GM21619 (cell line): ENCODE measurements around the gene PCNX1.
"Not testable (repeated sequence)": the region's sequence is repeated elsewhere in the genome, so short reads cannot be mapped to it uniquely, and the experiment has no call there.

Experiments
- ATAC-seq: cut with Tn5 transposase; IDR thresholded peaks from one replicate; pipeline ENCODE4 v1.9.1; 2021; ENCODE audit not compliant: unreplicated experiment

Gene PCNX1

DNA sequence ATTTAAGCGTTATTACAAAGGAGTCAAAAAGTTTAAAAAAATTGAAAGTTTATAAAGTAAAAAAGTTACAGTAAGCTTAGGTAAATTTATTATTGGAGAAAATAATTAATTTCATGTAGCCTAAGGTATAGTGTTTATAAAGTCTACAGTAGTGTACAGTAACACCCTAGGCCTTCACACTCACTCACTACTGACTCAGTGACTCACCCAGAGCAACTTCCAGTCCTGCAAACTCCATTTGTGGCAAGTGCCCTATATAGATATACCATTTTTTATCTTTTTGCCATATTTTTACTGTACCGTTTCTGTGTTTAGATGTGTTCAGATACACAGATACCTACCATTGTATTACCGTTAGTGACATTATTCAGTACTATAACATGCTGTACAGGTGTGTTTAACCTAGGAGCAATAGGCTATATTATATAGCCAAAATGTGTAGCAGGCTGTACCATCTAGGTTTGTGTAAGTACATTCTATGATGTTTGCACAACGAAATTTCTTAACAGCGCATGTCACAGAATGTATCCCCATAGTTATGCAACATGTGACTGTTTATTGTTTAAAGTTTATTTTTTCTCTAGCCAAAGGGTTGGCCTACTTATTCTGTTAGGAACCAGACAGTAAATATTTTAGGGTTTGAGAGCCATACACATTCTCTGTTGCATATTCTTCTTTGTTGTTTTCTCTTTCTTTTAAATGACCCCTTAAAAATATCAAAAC is 155.5 kb downstream of the PCNX1 start:
- no peak for ATAC-seq

DNA sequence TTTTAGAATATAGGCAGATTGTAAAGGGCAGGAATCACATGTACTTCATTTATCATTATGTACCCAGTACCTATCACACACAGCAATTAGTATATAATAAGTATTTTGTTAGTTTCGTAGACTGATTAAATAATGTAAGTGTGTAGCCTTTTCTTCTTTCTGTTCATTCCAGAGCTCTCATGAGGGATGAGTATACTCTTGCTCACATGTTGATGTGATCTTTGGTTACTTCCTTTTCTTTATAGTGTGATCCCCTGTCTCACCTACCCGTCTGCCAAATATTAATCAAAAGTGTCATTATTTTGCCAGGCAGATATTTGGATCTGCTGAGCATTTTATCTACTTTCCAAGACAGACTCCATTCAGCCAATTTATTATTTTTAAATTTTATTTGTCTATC is 156.1 kb downstream of the PCNX1 start:
- no peak for ATAC-seq

- not testable (repeated sequence) for ATAC-seq
Observed at GRCh38 chr14:71064747-71065146, 157.5 kb downstream of the PCNX1 start.

GRCh38 chr14:71070169-71070568 is 162.9 kb downstream of the PCNX1 start:
- ATAC-seq, result no peak

GRCh38 chr14:71071042-71071441 is 163.8 kb downstream of the PCNX1 start:
- ATAC-seq, result no peak

DNA sequence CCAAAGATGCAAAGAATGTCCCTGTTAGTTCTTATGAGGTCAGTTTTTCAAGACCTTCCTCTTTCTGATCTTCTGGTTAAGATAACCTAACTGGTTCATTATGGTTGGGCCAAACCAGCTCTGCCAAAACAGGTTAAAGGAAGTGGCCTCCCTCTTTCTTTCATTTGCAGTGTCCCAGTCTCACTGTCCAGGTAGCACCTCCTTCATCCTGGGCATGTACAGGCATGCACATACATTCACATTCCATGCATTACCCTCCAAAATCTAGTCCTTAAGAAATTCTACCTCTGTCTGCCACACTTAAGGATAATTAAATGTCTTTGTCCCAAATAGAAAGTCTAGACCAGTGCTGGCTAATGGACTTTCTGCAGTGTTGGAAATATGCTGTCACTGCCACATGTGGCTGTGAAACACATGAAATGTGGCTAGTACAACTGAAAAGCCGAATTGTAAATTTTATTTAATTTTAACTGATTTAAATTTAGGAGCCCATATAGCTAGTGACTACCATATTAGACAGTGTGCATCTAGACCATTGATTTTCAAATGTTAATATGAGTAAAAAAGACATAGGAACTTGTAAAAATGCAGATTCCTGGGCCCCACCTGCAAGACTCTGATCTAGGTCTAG is 169.3 kb downstream of the PCNX1 start:
- no peak for ATAC-seq

DNA sequence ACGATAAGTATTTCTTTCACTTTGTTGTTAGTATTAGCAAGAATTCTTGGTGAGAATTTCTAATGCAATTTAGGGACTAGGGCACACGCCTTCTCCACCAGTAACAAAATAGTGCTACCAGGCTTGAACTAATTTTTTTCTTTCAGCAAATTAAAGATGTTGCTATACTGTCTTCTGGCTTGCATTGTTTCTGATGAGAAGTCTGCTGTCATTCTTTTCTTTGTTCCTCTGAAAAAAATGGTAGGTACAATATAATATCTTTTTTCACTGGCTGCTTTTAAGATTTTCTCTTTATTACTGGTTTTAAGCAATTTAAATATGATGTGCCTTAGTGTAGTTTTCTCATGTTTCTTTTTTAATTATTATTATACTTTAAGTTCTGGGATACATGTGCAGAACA is 171.2 kb downstream of the PCNX1 start:
- no peak for ATAC-seq

GRCh38 chr14:71086567-71086966 is 179.3 kb downstream of the PCNX1 start:
- ATAC-seq, result no peak

DNA sequence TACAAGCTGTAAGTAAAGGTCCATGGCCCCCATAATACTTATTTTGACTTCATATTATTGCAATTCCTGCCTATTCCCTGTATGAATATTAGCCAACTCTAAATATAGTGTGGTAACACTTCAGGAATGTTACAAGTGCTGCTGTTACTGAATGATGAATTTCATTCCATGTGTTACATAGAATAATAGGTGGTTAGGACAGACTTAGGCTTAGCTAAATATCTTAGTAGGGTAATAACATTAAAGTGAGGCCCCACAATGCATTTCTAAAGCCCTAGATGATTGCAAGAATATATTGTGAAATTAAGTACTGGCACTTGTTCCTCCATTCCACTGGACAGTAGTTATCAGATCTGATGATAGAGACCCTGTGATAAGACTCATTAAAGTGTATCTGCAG is 182.7 kb downstream of the PCNX1 start:
- no peak for ATAC-seq

DNA sequence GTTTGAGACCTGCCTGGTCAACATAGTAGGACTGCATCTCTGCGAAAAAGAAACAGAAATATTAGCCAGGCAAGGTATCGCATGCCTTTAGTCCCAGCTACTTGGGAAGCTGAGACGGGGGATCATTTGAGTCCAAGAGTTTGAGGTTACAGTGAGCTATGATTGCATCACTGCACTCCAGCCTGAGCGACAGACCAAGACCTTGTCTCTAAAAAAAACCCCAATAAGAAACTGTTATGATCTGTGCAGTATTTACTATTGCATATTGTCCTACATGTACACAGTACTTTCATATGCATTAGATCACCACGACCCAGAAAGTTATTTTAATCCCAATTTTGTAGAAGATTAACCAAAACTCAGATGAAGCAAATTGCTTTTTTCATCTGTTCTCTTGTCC is 187.5 kb downstream of the PCNX1 start:
- no peak for ATAC-seq

- no peak for ATAC-seq
Observed at GRCh38 chr14:71096947-71097346, 189.7 kb downstream of the PCNX1 start.

GRCh38 chr14:71103662-71104484 is 196.6 kb downstream of the PCNX1 start:
- ATAC-seq, result no peak

DNA sequence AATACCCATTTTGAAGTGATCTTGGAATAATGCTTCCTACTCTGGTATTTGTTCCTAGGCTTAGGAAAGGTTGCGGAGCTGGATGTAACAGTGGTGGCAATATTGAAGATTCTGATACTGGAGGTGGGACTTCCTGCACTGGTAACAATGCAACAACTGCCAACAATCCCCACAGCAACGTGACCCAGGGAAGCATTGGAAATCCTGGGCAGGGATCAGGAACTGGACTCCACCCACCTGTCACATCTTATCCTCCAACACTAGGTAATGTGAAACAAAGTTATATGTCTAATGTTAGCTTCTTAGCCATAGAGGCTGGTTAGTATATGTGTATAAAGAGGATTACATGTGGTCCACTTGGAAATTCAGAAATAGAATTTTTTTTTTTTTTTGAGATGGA is 197.9 kb downstream of the PCNX1 start:
- no peak for ATAC-seq

- ATAC-seq, result no peak
Observed at GRCh38 chr14:71107921-71108320, 200.7 kb downstream of the PCNX1 start.

- no peak for ATAC-seq
Observed at GRCh38 chr14:71108398-71109119, 201.3 kb downstream of the PCNX1 start.

DNA sequence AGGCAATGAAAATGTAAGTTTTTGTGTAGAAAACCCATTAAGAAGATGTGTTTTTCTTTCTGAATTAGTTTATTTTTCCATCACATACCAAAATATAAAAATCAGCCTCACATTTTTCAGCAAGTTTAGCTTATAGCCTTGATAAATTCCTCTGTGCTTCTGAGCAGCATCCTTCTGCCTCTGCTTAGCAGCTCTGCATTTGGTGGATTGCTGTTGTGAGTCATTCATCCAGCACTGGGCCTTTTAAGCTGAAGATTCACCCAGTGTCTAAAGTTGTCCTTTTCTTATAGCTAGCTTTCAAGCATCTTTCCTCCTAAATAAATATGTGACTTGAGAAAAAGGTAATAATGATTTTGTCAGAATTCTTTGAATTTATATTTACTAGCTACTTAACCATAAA is 206.1 kb downstream of the PCNX1 start:
- ATAC-seq, result no peak

- ATAC-seq, result no peak
Observed at GRCh38 chr14:71114565-71114964, 207.3 kb downstream of the PCNX1 start.

GRCh38 chr14:71115306-71115705 is 208.0 kb downstream of the PCNX1 start:
- no peak for ATAC-seq

- no peak for ATAC-seq
Observed at GRCh38 chr14:71115821-71116567, 208.7 kb downstream of the PCNX1 start.

- ATAC-seq, result no peak
Observed at GRCh38 chr14:71116568-71117122, 209.4 kb downstream of the PCNX1 start.
